ENCODE results near the gene SLC25A45. TPM values are rescaled to one million over a fixed set of nuclear protein-coding genes. Genes with fewer than 3 reads are reported as not detected.

SLC25A45 gene
- total RNA-seq, 2 donors from 2014 or later = 52.4 to 67.2 TPM

DNA sequence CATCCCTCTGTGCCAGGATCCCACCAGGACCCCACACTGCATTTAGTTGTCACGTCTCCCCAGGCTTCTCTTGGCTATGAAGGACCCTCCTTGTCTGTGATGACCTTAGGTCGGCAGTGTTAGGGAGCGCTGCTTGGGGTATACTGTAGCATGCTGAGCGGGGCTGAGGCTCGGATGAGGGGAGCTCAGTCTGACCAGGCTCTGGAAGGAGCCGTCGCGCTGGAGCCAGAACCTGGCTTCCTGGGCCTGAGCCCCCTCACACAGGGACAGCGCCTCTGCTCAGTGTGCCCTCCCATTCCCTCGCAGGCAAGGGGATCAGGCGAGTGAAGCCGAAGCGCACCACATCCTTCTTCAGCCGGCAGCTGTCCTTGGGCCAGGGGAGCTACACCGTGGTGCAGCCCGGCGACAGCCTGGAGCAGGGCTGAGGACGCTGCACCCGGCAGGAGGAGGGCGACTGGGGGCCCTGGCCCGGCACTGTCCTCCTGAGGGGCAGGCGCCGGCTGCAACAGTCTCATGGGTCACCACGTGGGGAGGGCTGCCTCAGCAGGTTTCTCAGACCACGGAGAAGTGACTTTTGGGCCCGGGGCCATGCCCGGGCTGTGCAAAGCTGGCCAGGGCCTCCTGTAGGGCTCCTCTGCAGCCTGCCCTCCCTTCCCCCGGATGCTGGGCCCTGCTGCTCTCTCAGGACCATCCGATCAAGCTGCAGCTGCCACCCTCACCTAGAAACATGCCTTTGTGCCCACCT is 28.7 kb upstream of the SLC25A45 start:
- intact Hi-C loops (cut with DNase I) = loop anchor here (10.0 kb wide), 2 partner anchors 54 to 104 kb away; no protein-coding TSS in a partner anchor
- H3K4me1 ChIP-seq = peaks cover 22% of the 10 kb centered on the region

DNA sequence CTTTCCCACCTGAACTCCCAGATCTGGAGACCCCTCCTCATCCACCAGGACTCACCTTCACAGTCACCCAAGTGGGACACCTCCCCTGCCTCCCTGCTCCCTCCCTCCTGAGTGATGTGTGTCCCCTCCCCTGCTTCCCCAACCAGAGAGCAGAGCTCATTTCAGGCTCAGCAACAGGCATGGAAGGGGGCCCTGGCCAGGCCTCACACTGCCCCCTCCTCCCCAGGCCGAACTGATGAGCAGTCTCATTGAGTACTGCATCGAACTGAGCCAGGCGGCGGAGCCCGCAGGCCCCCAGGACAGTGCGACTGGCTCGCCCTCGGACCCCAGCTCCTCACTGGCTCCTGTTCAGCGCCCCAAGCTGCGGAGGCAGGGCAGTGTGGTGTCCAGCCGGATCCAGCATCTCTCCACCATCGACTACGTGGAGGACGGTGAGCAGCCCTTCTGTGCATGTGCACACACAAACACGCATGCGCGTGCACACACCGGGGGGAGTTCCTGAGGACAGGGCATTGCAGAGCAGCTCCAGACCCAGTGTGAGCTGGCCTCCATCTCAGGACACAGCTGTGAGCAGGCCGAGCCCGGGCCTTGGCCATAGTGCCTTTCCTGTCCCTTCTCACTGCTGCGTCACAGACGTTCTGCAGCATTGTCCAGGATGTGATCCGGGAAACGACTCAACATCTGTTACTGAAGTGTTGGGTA is 22.3 kb upstream of the SLC25A45 start:
- intact Hi-C loops (cut with DNase I) = no loop called here
- peak; percentile 33 for ATAC-seq

More for the DNA sequence above, 28.7 kb upstream of the SLC25A45 start:
- DNase-seq (no peak), ATAC-seq (no peak)
- Histone ChIP-seq H3K27me3 (no peaks in the 10 kb centered on the region), H3K9me3 (no peaks in the 10 kb centered on the region), H3K27ac (peak overlapping the region in 1 of 4 donors; percentile 80), H3K4me3 (no peak overlapping the region), H3K36me3 (replicated peaks in 1 of 2; ENCODE audit: insufficient read depth in 1 of 2, low read depth in 2 of 2) (peaks cover 6 to 11% of the 10 kb centered on the region in 2 donors)
- no peak for TF ChIP-seq POLR2A (IDR thresholded peaks at IDR 0.05)
- TF ChIP-seq, protein P1, sequence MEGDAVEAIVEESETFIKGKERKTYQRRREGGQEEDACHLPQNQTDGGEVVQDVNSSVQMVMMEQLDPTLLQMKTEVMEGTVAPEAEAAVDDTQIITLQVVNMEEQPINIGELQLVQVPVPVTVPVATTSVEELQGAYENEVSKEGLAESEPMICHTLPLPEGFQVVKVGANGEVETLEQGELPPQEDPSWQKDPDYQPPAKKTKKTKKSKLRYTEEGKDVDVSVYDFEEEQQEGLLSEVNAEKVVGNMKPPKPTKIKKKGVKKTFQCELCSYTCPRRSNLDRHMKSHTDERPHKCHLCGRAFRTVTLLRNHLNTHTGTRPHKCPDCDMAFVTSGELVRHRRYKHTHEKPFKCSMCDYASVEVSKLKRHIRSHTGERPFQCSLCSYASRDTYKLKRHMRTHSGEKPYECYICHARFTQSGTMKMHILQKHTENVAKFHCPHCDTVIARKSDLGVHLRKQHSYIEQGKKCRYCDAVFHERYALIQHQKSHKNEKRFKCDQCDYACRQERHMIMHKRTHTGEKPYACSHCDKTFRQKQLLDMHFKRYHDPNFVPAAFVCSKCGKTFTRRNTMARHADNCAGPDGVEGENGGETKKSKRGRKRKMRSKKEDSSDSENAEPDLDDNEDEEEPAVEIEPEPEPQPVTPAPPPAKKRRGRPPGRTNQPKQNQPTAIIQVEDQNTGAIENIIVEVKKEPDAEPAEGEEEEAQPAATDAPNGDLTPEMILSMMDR (IDR thresholded peaks at IDR 0.05) = no peak
- 84 to 89% methylated on average over 3 to 28 of the region's 29 CpGs for WGBS, 2 donors

DNA sequence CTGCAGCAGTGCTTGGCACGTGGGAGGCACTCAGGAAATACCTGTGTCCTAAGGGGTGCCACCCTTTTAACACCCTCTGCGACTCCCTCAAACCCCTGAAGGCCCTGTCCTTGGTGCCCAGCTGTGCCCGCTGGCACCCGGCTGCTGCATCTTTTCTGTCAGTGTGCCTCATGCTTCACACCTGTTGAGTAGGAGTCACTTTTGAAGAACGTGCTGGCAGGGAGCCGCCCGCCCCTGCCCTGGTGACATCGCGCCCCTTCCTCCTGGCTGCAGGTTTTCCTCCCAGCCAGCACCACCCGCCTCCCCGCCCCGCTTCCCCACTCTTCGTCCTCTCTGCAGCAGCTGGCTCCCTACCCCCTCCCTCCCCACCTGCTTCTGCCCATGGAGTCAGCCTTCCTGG is 21.8 kb upstream of the SLC25A45 start:
- H3K36me3 ChIP-seq (replicated peaks in 1 of 2; ENCODE audit: insufficient read depth in 1 of 2, low read depth in 2 of 2) = peaks cover 6 to 23% of the 10 kb centered on the region in 2 donors
- peak overlapping the region in 2 of 4 donors; percentile 14 to 38 for H3K27ac ChIP-seq

More for the DNA sequence above, 22.3 kb upstream of the SLC25A45 start:
- no peak for TF ChIP-seq POLR2A (IDR thresholded peaks at IDR 0.05)
- TF ChIP-seq, protein P1 (IDR thresholded peaks at IDR 0.05) = no peak
- Histone ChIP-seq H3K4me1 (no peaks in the 10 kb centered on the region), H3K27me3 (no peaks in the 10 kb centered on the region), H3K4me3 (no peak overlapping the region), H3K9me3 (no peaks in the 10 kb centered on the region), H3K27ac (peak overlapping the region in 1 of 4 donors; percentile 14), H3K36me3 (replicated peaks in 1 of 2; ENCODE audit: insufficient read depth in 1 of 2, low read depth in 2 of 2) (peaks cover 6 to 21% of the 10 kb centered on the region in 2 donors)
- no peak for DNase-seq
- WGBS, 2 donors = 84 to 87% methylated on average over 11 to 19 of the region's 24 CpGs

DNA sequence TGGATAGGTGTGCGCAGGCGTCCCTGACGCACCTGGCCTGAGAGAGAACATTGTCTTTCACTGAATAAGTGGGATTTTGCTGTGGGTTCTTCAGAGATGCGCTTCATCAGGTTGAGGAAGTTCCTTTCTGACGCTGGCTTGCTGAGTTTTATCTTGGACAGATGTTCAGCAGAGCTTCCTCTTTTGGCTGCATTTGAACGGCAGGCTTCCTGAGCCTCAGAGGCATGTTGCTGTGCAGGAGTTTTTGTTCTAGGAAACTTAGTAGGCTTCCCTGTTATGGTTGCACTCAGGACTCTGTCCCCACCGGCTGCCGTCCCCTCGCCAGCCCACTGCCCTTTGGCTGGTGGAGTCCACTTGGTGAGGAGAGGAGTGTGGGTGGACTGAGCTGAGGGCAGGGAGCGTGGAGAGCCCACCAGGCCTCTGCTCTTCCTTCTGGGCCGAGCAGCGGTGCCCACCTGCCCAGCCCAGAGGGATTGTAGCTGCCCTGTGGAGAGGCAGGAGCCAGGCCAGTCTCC is 21.2 kb upstream of the SLC25A45 start:
- intact Hi-C loops (cut with DNase I) = no loop called here
- Histone ChIP-seq H3K4me1 (no peaks in the 10 kb centered on the region), H3K27me3 (no peaks in the 10 kb centered on the region), H3K4me3 (no peak overlapping the region), H3K36me3 (replicated peaks in 1 of 2; ENCODE audit: insufficient read depth in 1 of 2, low read depth in 2 of 2) (peaks cover 6 to 23% of the 10 kb centered on the region in 2 donors), H3K27ac (peak overlapping the region in 2 of 4 donors; percentile 8 to 38), H3K9me3 (no peaks in the 10 kb centered on the region)
- TF ChIP-seq, protein P1 (IDR thresholded peaks at IDR 0.05) = no peak
- peak in 1 of 3 donors; percentile 7 for TF ChIP-seq POLR2A (IDR thresholded peaks at IDR 0.05)
- 69 to 70% methylated on average over 8 to 12 of the region's 12 CpGs for WGBS, 2 donors
- DNase-seq (peak in 1 of 4 donors; percentile 52), ATAC-seq (peak; percentile 16)

More for the DNA sequence above, 21.8 kb upstream of the SLC25A45 start:
- ATAC-seq (no peak), DNase-seq (no peak)
- Histone ChIP-seq H3K4me1 (no peaks in the 10 kb centered on the region), H3K4me3 (no peak overlapping the region), H3K27me3 (no peaks in the 10 kb centered on the region), H3K9me3 (no peaks in the 10 kb centered on the region)
- WGBS, 2 donors = 79 to 92% methylated on average over 13 of the region's 13 CpGs
- intact Hi-C loops (cut with DNase I) = no loop called here
- TF ChIP-seq POLR2A (IDR thresholded peaks at IDR 0.05) = no peak
- TF ChIP-seq, protein P1 (IDR thresholded peaks at IDR 0.05) = no peak
